ENCODE data around the gene ARMC9.

GRCh38 chr2:231221761-231222160 is 23.3 kb downstream of the ARMC9 start:
- TF ChIP-seq, protein P1, sequence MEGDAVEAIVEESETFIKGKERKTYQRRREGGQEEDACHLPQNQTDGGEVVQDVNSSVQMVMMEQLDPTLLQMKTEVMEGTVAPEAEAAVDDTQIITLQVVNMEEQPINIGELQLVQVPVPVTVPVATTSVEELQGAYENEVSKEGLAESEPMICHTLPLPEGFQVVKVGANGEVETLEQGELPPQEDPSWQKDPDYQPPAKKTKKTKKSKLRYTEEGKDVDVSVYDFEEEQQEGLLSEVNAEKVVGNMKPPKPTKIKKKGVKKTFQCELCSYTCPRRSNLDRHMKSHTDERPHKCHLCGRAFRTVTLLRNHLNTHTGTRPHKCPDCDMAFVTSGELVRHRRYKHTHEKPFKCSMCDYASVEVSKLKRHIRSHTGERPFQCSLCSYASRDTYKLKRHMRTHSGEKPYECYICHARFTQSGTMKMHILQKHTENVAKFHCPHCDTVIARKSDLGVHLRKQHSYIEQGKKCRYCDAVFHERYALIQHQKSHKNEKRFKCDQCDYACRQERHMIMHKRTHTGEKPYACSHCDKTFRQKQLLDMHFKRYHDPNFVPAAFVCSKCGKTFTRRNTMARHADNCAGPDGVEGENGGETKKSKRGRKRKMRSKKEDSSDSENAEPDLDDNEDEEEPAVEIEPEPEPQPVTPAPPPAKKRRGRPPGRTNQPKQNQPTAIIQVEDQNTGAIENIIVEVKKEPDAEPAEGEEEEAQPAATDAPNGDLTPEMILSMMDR (IDR thresholded peaks at IDR 0.05): no peak
- no peak for TF ChIP-seq POLR2A (IDR thresholded peaks at IDR 0.05)

Measured in body of pancreas (tissue), 4 donors.